Neural crest cell (in vitro differentiated cells): Measurements from ENCODE around the gene APOLD1. TPM values are rescaled to one million over a fixed set of nuclear protein-coding genes. Genes with fewer than 3 reads are reported as not detected.
"Not testable (repeated sequence)": the region's sequence is repeated elsewhere in the genome, so short reads cannot be mapped to it uniquely, and the experiment has no call there.

ENCODE experiments used
- DNase-seq: peaks from one replicate; pipeline ENCODE4 v3.0.0; 2021; ENCODE audit warnings: low read depth, mixed read lengths, low spot score
- H3K27ac Mint-ChIP-seq: one replicate; pipeline ENCODE4 v1.8.0; 2021; ENCODE audit warnings: mild to moderate bottlenecking, mixed read lengths; ENCODE audit not compliant: unreplicated experiment
- H3K27me3 Mint-ChIP-seq: 2 replicates; pipeline ENCODE4 v1.8.0; 2021; ENCODE audit warnings: low read depth, mild to moderate bottlenecking, mixed read lengths
- H3K36me3 Mint-ChIP-seq: 2 replicates; pipeline ENCODE4 v1.8.0; 2021; ENCODE audit warnings: low read depth, mild to moderate bottlenecking, mixed read lengths
- H3K4me1 Mint-ChIP-seq: 2 replicates; pipeline ENCODE4 v1.8.0; 2021; ENCODE audit warnings: mixed read lengths
- H3K4me3 Mint-ChIP-seq: one replicate; pipeline ENCODE4 v1.8.0; 2021; ENCODE audit warnings: mild to moderate bottlenecking, mixed read lengths
- H3K9me3 Mint-ChIP-seq: 2 replicates; pipeline ENCODE4 v1.8.0; 2021; ENCODE audit warnings: mixed read lengths
- CTCF ChIP-seq: fragments of 200-600 bp; sonication (generic); conservative IDR thresholded peaks from 2 replicates; pipeline ENCODE4 v1.5.0; 2021; ENCODE audit warnings: antibody characterized with exemption, mild to moderate bottlenecking
- total RNA-seq: library from RNA; stranded (reverse); gene quantifications from 2 replicates; pipeline ENCODE4 v1.2.1, GENCODE V29; 2021

The APOLD1 gene
- total RNA-seq, 1 donor from 2014 or later, result 4.8 TPM

GRCh38 chr12:12798480-12798879, 13.0 kb downstream of the APOLD1 start:
- no peaks in the 10 kb centered on the region for H3K36me3 Mint-ChIP-seq
- no peak overlapping the region for H3K27ac Mint-ChIP-seq
- DNase-seq, result no peak
- TF ChIP-seq CTCF, result no peak
- H3K9me3 Mint-ChIP-seq, result no peaks in the 10 kb centered on the region
- H3K4me3 Mint-ChIP-seq, result no peak overlapping the region
- H3K4me1 Mint-ChIP-seq, result peaks cover 5% of the 10 kb centered on the region
- H3K27me3 Mint-ChIP-seq, result no peaks in the 10 kb centered on the region

DNA sequence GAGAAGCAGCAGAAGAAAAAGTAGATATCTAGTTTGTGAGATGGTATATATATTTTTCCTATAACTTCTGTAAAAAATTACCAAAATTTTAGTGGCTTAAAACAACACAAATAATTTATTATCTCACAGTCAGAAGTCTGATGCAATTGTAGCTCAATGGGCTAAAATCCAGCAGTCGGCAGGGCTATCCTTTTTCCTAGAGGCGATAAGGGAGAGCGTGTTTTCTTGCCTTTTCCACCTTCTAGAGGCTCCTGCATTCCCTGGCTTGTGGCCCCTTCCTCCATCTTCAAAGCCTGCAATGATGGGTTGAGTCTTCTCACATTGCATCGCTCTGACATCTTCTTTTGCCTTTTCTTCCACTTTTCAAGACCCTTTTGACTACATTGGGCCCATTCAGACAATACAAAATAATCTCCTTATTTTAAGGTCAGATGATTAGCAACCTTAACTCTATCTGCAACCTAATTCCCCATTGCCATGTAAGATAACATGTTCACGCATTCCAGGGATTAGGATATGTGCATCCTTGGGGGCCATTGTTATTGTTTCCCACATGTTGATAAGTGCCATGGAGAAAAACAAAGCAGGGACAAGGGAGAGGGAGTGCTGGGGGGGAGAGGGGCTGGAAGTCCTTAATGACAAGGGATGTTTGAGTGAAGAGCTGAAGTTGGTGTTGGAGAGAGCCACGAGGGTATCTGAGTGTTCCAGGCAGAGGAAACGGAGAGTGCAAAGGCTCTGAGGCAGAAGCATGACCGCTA, 13.9 kb downstream of the APOLD1 start:
- DNase-seq, result no peak
- Mint-ChIP-seq H3K27me3 (no peaks in the 10 kb centered on the region), H3K36me3 (no peaks in the 10 kb centered on the region), H3K27ac (no peak overlapping the region), H3K4me1 (peaks cover 5% of the 10 kb centered on the region), H3K9me3 (no peaks in the 10 kb centered on the region), H3K4me3 (no peak overlapping the region)
- no peak for TF ChIP-seq CTCF

GRCh38 chr12:12800406-12801180, 15.1 kb downstream of the APOLD1 start:
- DNase-seq, result no peak
- TF ChIP-seq CTCF, result no peak
- Mint-ChIP-seq H3K4me3 (no peak overlapping the region), H3K4me1 (peaks cover 5% of the 10 kb centered on the region), H3K27ac (no peak overlapping the region), H3K9me3 (no peaks in the 10 kb centered on the region), H3K27me3 (no peaks in the 10 kb centered on the region), H3K36me3 (no peaks in the 10 kb centered on the region)

- H3K36me3 Mint-ChIP-seq, H3K9me3 Mint-ChIP-seq, H3K4me1 Mint-ChIP-seq, H3K27me3 Mint-ChIP-seq, H3K4me3 Mint-ChIP-seq, DNase-seq, H3K27ac Mint-ChIP-seq: not testable (repeated sequence)
These were observed 16.2 kb downstream of the APOLD1 start for GRCh38 chr12:12801656-12802055.

DNA sequence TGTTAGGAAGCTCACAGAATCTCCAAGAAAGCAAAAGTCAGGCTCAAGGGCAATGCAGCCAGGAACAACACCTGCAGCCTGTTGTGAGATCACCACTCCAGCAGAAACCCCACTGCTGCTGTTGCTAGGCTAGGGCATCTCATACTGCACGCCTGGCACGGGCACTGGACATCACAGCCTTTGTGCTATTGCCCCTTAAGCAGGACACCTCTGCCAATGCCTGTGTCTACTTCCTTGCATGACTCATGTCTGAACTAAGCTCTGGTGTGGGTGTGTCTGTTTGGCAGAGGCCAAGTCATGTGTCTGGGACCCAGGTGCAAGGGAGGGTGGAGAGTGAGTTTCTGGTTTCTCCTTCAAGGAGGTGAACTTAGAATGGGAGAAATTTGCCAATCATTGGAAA, 17.7 kb downstream of the APOLD1 start:
- Mint-ChIP-seq H3K27me3 (no peaks in the 10 kb centered on the region), H3K9me3 (no peaks in the 10 kb centered on the region), H3K4me3 (no peak overlapping the region), H3K36me3 (no peaks in the 10 kb centered on the region), H3K4me1 (peaks cover 8% of the 10 kb centered on the region), H3K27ac (no peak overlapping the region)
- no peak for TF ChIP-seq CTCF
- DNase-seq, result no peak

DNA sequence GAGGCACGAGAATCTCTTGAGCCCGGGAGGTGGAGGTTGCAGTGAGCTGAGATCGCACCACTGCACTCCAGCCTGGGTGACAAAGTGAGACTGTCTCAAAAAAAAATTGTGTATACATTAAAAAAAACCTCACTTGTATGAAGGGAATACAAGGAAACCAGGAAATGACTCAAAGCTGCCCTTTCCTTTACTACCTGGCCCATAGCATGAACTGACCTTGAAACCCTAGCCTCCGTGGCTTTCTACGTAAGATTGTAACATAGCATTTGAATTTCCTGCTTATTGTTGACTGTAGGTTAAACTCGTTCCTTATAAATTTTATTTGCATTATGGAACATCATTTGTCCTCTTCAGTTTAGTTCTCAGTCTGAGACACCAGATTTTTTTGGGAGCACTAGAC, 18.6 kb downstream of the APOLD1 start:
- Mint-ChIP-seq H3K36me3 (no peaks in the 10 kb centered on the region), H3K4me3 (no peak overlapping the region)

More for the DNA sequence above, 18.6 kb downstream of the APOLD1 start:
- no peaks in the 10 kb centered on the region for H3K27me3 Mint-ChIP-seq
- H3K9me3 Mint-ChIP-seq, result no peaks in the 10 kb centered on the region
- no peak for TF ChIP-seq CTCF
- peaks cover 15% of the 10 kb centered on the region for H3K4me1 Mint-ChIP-seq
- no peak overlapping the region for H3K27ac Mint-ChIP-seq
- no peak for DNase-seq
